Hematopoietic multipotent progenitor cell treated with erythropoietin and hydrocortisone succinate and interleukin-3 and kit ligand, for 8 days (in vitro differentiated cells): ENCODE data around the gene SRSF10.

Source experiments
- DNase-seq: peaks from one replicate; pipeline ENCODE4 v3.0.0-alpha.2; 2015

The SRSF10 gene

GRCh38 chr1:23958040-23958809, 21.9 kb downstream of the SRSF10 start:
- DNase-seq = peak; percentile 42

- DNase-seq = no peak
Observed at GRCh38 chr1:23957096-23957495, 23.0 kb downstream of the SRSF10 start.

GRCh38 chr1:23953020-23953419, 27.1 kb downstream of the SRSF10 start:
- no peak for DNase-seq

GRCh38 chr1:23947366-23947765, 32.8 kb downstream of the SRSF10 start:
- DNase-seq = no peak

GRCh38 chr1:23936481-23937176, 43.5 kb downstream of the SRSF10 start:
- no peak for DNase-seq

- DNase-seq = no peak
Observed at GRCh38 chr1:23931491-23931880, 48.6 kb downstream of the SRSF10 start.

GRCh38 chr1:23930861-23931490, 49.2 kb downstream of the SRSF10 start:
- no peak for DNase-seq

- no peak for DNase-seq
Observed at GRCh38 chr1:23930270-23930669, 49.9 kb downstream of the SRSF10 start.

- no peak for DNase-seq
Observed at GRCh38 chr1:23928789-23929188, 51.3 kb downstream of the SRSF10 start.

GRCh38 chr1:23927097-23927496, 53.0 kb downstream of the SRSF10 start:
- no peak for DNase-seq

GRCh38 chr1:23925279-23925678, 54.8 kb downstream of the SRSF10 start:
- no peak for DNase-seq

- no peak for DNase-seq
Observed at GRCh38 chr1:23924601-23925000, 55.5 kb downstream of the SRSF10 start.

- DNase-seq = no peak
Observed at GRCh38 chr1:23923592-23924499, 56.3 kb downstream of the SRSF10 start.

- no peak for DNase-seq
Observed at GRCh38 chr1:23922321-23922943, 57.7 kb downstream of the SRSF10 start.

GRCh38 chr1:23916209-23917131, 63.7 kb downstream of the SRSF10 start:
- peak; percentile 81 for DNase-seq

- peak; percentile 53 for DNase-seq
Observed at GRCh38 chr1:23915466-23915865, 64.7 kb downstream of the SRSF10 start.

- no peak for DNase-seq
Observed at GRCh38 chr1:23914921-23915320, 65.2 kb downstream of the SRSF10 start.
